ENCODE data around the gene EEFSEC.

- no peak for TF ChIP-seq SMC3 (conservative IDR thresholded peaks at IDR 0.05; ENCODE audit: poor library complexity)
- TF ChIP-seq CTCF (IDR thresholded peaks at IDR 0.05; ENCODE audit: poor library complexity, severe bottlenecking), result no peak
- TF ChIP-seq POLR2AphosphoS5 (IDR thresholded peaks at IDR 0.05), result no peak
- TF ChIP-seq EZH2 (IDR thresholded peaks at IDR 0.05; ENCODE audit: borderline replicate concordance, insufficient read depth, low read length, poor library complexity, severe bottlenecking), result no peak
- no peak for TF ChIP-seq EP300 (conservative IDR thresholded peaks at IDR 0.05; ENCODE audit: poor library complexity, severe bottlenecking)
- TF ChIP-seq REST (IDR thresholded peaks at IDR 0.05; ENCODE audit: borderline replicate concordance), result no peak
- no peak for TF ChIP-seq RAD21 (conservative IDR thresholded peaks at IDR 0.05)
Measured at GRCh38 chr3:128318275-128318941, 165.1 kb downstream of the EEFSEC start.

All from neural cell (in vitro differentiated cells).